ENCODE data around the gene NKIRAS1.

DNA sequence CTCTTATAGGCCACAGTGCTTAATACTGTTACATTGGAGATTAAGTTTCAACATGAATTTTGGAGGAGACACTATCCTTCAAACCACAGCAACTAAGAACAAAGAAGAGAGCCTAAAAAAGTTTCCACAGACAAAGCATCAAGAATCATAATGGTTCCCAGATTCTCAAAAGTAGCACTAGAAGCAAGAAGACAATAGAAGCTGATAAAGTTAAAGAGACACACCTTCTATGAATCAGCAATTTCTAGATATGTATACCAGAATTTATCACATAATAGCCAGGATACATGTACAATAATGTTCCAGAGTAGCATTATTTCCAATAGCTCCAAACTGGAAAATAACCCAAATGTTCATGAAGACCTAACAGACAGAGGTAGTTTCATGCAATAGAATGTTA, 12.2 kb downstream of the NKIRAS1 start:
- TF ChIP-seq, protein P1, sequence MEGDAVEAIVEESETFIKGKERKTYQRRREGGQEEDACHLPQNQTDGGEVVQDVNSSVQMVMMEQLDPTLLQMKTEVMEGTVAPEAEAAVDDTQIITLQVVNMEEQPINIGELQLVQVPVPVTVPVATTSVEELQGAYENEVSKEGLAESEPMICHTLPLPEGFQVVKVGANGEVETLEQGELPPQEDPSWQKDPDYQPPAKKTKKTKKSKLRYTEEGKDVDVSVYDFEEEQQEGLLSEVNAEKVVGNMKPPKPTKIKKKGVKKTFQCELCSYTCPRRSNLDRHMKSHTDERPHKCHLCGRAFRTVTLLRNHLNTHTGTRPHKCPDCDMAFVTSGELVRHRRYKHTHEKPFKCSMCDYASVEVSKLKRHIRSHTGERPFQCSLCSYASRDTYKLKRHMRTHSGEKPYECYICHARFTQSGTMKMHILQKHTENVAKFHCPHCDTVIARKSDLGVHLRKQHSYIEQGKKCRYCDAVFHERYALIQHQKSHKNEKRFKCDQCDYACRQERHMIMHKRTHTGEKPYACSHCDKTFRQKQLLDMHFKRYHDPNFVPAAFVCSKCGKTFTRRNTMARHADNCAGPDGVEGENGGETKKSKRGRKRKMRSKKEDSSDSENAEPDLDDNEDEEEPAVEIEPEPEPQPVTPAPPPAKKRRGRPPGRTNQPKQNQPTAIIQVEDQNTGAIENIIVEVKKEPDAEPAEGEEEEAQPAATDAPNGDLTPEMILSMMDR (IDR thresholded peaks at IDR 0.05) = no peak
- TF ChIP-seq ZFX (IDR thresholded peaks at IDR 0.05; ENCODE audit: borderline replicate concordance) = no peak

Data from 22Rv1 (cell line).